Liver (tissue), 9 donors: Measurements from ENCODE around the gene AKNA. TPM values are rescaled to one million over a fixed set of nuclear protein-coding genes. Genes with fewer than 3 reads are reported as not detected.
A peak's percentile ranks its signal among the peaks of the same experiment; 100 is the strongest.

Experiments used
- DNase-seq: peaks from one replicate; pipeline ENCODE4 v3.0.0-alpha.2; 2017; ENCODE audit warnings: low spot score
- H3K27ac ChIP-seq, 2 donors: one replicate each; pipeline ENCODE4 v1.7.0; 2013; ENCODE audit warnings: inconsistent platforms in 2 of 2, low read length in 2 of 2, control low read depth in 1 of 2, low read depth in 1 of 2, mild to moderate bottlenecking in 1 of 2
- H3K27me3 ChIP-seq, 4 donors: one replicate each; pipeline versions ENCODE4 v1.6.1 to v1.7.0; 2013; ENCODE audit warnings: low read length in 3 of 4, inconsistent platforms in 1 of 4, mild to moderate bottlenecking in 1 of 4, moderate library complexity in 1 of 4; ENCODE audit not compliant: control insufficient read depth in 4 of 4, insufficient read depth in 4 of 4
- H3K36me3 ChIP-seq, 4 donors: one replicate each; pipeline versions ENCODE4 v1.6.1 to v1.7.0; 2013; ENCODE audit warnings: low read length in 3 of 4, mild to moderate bottlenecking in 3 of 4, low read depth in 1 of 4, moderate library complexity in 1 of 4; ENCODE audit not compliant: control insufficient read depth in 4 of 4, insufficient read depth in 3 of 4
- H3K4me1 ChIP-seq, 4 donors: one replicate each; pipeline versions ENCODE4 v1.6.1 to v1.7.0; 2013; ENCODE audit warnings: low read length in 3 of 4, mild to moderate bottlenecking in 3 of 4, moderate library complexity in 1 of 4; ENCODE audit not compliant: control insufficient read depth in 4 of 4, insufficient read depth in 4 of 4
- H3K4me3 ChIP-seq, 3 donors: one replicate each; pipeline versions ENCODE4 v1.6.1 to v1.7.0; 2013; ENCODE audit warnings: low read length in 3 of 3, control low read depth in 1 of 3, low read depth in 1 of 3, mild to moderate bottlenecking in 1 of 3
- H3K9ac ChIP-seq, 2 donors: one replicate each; pipeline ENCODE4 v1.7.0; 2013; ENCODE audit warnings: low read length in 2 of 2, mild to moderate bottlenecking in 2 of 2, moderate library complexity in 2 of 2, control low read depth in 1 of 2, low read depth in 1 of 2
- H3K9me3 ChIP-seq, 4 donors: one replicate each; pipeline versions ENCODE4 v1.6.1 to v1.7.0; 2013; ENCODE audit warnings: low read length in 3 of 4; ENCODE audit not compliant: control insufficient read depth in 4 of 4
- ATF3 ChIP-seq: IDR thresholded peaks from 2 replicates; pipeline ENCODE4 v1.6.1; 2016; ENCODE audit warnings: antibody characterized with exemption
- CTCF ChIP-seq: fragments of 150-350 bp; IDR thresholded peaks from 2 replicates; pipeline ENCODE4 v1.5.1; 2017; ENCODE audit warnings: improper control_type of control experiment, low read depth, low read length; ENCODE audit not compliant: missing input control
- EGR1 ChIP-seq, 2 donors: IDR thresholded peaks; 2 replicates each; pipeline ENCODE4 v1.6.1; 2016 to 2018; ENCODE audit warnings: antibody characterized with exemption in 2 of 2, low read depth in 2 of 2
- FOXA1 ChIP-seq: IDR thresholded peaks from 2 replicates; pipeline ENCODE4 v1.6.1; 2016; ENCODE audit warnings: antibody characterized with exemption
- FOXA2 ChIP-seq: IDR thresholded peaks from 2 replicates; pipeline ENCODE4 v1.6.1; 2016; ENCODE audit warnings: antibody characterized with exemption
- GABPA ChIP-seq, 2 donors: IDR thresholded peaks in 1 of 2; conservative IDR thresholded peaks in 1 of 2; 2 replicates each; pipeline ENCODE4 v1.6.1; 2016; ENCODE audit warnings: antibody characterized with exemption in 2 of 2, mild to moderate bottlenecking in 1 of 2, moderate library complexity in 1 of 2
- HNF4A ChIP-seq, 2 donors: conservative IDR thresholded peaks; 2 replicates each; pipeline ENCODE4 v1.6.1; 2016; ENCODE audit warnings: antibody characterized with exemption in 2 of 2, mild to moderate bottlenecking in 2 of 2
- HNF4G ChIP-seq: IDR thresholded peaks from 2 replicates; pipeline ENCODE4 v1.6.1; 2016; ENCODE audit warnings: antibody characterized with exemption
- JUND ChIP-seq, 2 donors: IDR thresholded peaks; 2 replicates each; pipeline ENCODE4 v1.6.1; 2016; ENCODE audit warnings: antibody characterized with exemption in 2 of 2
- MAX ChIP-seq: IDR thresholded peaks from 2 replicates; pipeline ENCODE4 v1.6.1; 2016; ENCODE audit warnings: antibody characterized with exemption
- NR2F2 ChIP-seq: IDR thresholded peaks from 2 replicates; pipeline ENCODE4 v1.6.1; 2016; ENCODE audit warnings: antibody characterized with exemption
- RAD21 ChIP-seq, 2 donors: IDR thresholded peaks; 2 replicates each; pipeline ENCODE4 v1.6.1; 2016; ENCODE audit warnings: antibody characterized with exemption in 2 of 2, mild to moderate bottlenecking in 2 of 2
- REST ChIP-seq: IDR thresholded peaks from 2 replicates; pipeline ENCODE4 v1.6.1; 2016; ENCODE audit warnings: antibody characterized with exemption, mild to moderate bottlenecking
- RXRA ChIP-seq, 2 donors: IDR thresholded peaks; 2 replicates each; pipeline ENCODE4 v1.6.1; 2017 to 2018; ENCODE audit warnings: antibody characterized with exemption in 2 of 2, mild to moderate bottlenecking in 1 of 2
- SP1 ChIP-seq: IDR thresholded peaks from 2 replicates; pipeline ENCODE4 v1.6.1; 2018; ENCODE audit warnings: antibody characterized with exemption, mild to moderate bottlenecking
- TAF1 ChIP-seq: conservative IDR thresholded peaks from 2 replicates; pipeline ENCODE4 v1.6.1; 2016; ENCODE audit warnings: antibody characterized with exemption, mild to moderate bottlenecking
- YY1 ChIP-seq: IDR thresholded peaks from 2 replicates; pipeline ENCODE4 v1.6.1; 2016; ENCODE audit warnings: antibody characterized with exemption, mild to moderate bottlenecking
- ZBTB33 ChIP-seq: IDR thresholded peaks from 2 replicates; pipeline ENCODE4 v1.6.1; 2016; ENCODE audit warnings: antibody characterized with exemption
- WGBS: extraction: QIAGEN DNeasy Blood & Tissue Kit; methylation state at CpG from one replicate; pipeline ENCODE4 v1.1.7; 2013; 5-methylcytosine and 5-hydroxymethylcytosine counted together
- polyA plus RNA-seq, 2 donors: library from polyadenylated mRNA; stranded (reverse) in 1 of 2; unstranded in 1 of 2; fragments of 200-250 nt in 1 of 2; fragments of >200 nt in 1 of 2; fragmentation: Nextera tagmentation in 1 of 2; extraction: Ambion mirVana in 1 of 2; gene quantifications; one replicate each; pipeline versions ENCODE4 v1.2.1 to v1.2.3, GENCODE V29; 2013 to 2015
- total RNA-seq, 2 donors: library from RNA; depleted of rRNA; stranded (reverse); fragments of >200 nt; gene quantifications; one replicate each; pipeline ENCODE4 v1.2.3, GENCODE V29; 2014
- donor health status: healthy.
- donor health status: healthy.
- donor health status: healthy.
- donor health status: healthy.
- donor health status: healthy.

Gene AKNA
- total and polyA plus RNA-seq, 4 donors: 4.2 to 31.7 (median 6.9) TPM

- H3K4me3 ChIP-seq: no peak overlapping the region
- peaks cover 9 to 46% (median 35%) of the 10 kb centered on the region in 4 donors for H3K36me3 ChIP-seq
- DNase-seq: no peak
- H3K9me3 ChIP-seq: no peaks in the 10 kb centered on the region
- TF ChIP-seq RXRA (IDR thresholded peaks at IDR 0.05) (no peak), HNF4G (no peak), YY1 (no peak), JUND (IDR thresholded peaks at IDR 0.05) (no peak), REST (no peak), RAD21 (IDR thresholded peaks at IDR 0.05) (no peak), TAF1 (no peak), GABPA (IDR thresholded peaks at IDR 0.05 in 1 of 2, conservative IDR thresholded peaks at IDR 0.05 in 1 of 2) (no peak), MAX (no peak), EGR1 (IDR thresholded peaks at IDR 0.05; ENCODE audit: low read depth in 2 of 2) (no peak), FOXA2 (no peak), ZBTB33 (no peak), FOXA1 (no peak), NR2F2 (no peak), SP1 (no peak), CTCF (no peak), HNF4A (conservative IDR thresholded peaks at IDR 0.05) (no peak), ATF3 (no peak)
- H3K27ac ChIP-seq: peak overlapping the region; percentile 63 to 82
- 93% methylated on average over 2 of the region's 2 CpGs for WGBS
- no peak overlapping the region for H3K9ac ChIP-seq
- H3K4me1 ChIP-seq: peaks cover 0 to 31% (median 30%) of the 10 kb centered on the region in 4 donors
- no peaks in the 10 kb centered on the region for H3K27me3 ChIP-seq
Observed at GRCh38 chr9:114363424-114363823, 24.4 kb downstream of the AKNA start.
